Measurements from ENCODE around the gene FMN1.

DNA sequence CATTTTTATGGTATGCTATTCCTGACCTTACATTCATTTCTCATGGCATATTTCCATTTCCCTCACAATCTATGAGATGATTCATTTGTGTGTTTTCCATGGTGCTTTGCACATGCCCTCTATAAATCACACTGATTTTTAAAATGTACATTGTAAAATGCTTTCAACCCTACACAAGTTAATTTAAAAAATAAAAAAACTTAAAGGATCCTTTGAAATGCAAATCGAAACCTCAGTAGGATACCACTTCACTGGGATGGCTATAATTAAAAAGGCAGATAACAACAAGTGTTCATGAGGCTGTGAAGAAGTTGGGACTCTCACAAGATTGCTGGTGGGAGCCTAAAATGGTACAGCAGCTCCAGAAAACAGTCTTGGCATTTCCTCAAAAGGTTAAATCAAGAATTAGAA is 83.5 kb downstream of the FMN1 start:
- TF ChIP-seq CTCF (conservative IDR thresholded peaks at IDR 0.05; ENCODE audit: low read depth, low read length) (no peak), EZH2 (IDR thresholded peaks at IDR 0.05; ENCODE audit: low read length, unreplicated experiment) (no peak)

All from PC-3 (cell line).